IMR-90 (cell line): Measurements from ENCODE around the gene GOLIM4. TPM values are rescaled to one million over a fixed set of nuclear protein-coding genes. Genes with fewer than 3 reads are reported as not detected.

Experiments
- ATAC-seq: fragments of 200-7000 bp; cut with Tn5 transposase; 2 replicates; pipeline ENCODE4 v1.9.1; 2020; ENCODE audit warnings: low read depth, mild to moderate bottlenecking, moderate library complexity
- BruUV-seq: library from RNA; stranded (reverse); fragments of 400-500 nt; replicated peaks from 2 replicates; lab custom pipeline; 2021; lab: Mats Ljungman, UMichigan
- CTCF ChIA-PET: fragments of 300-600 bp; formaldehyde crosslinking; extraction: SDS; loops from one replicate; lab custom pipeline; 2021; ENCODE audit warnings: antibody characterized with exemption; lab: Yijun Ruan, JAX
- POLR2A ChIA-PET: fragments of 300-600 bp; sonication (Branson Sonifier 250); formaldehyde crosslinking; loops from one replicate; lab custom pipeline; 2022; ENCODE audit warnings: antibody characterized with exemption; ENCODE audit not compliant: unreplicated experiment; lab: Charles Lee
- DNase-seq: peaks from one replicate; pipeline ENCODE4 v3.0.0; 2013
- H2AFZ ChIP-seq: replicated peaks from 2 replicates; pipeline ENCODE3; 2013; ENCODE audit warnings: low read length, mild to moderate bottlenecking; ENCODE audit not compliant: poor library complexity
- H2AK5ac ChIP-seq: 2 replicates; pipeline ENCODE4 v1.6.1; 2013; ENCODE audit warnings: low read depth, low read length, inconsistent platforms
- H2AK9ac ChIP-seq: replicated peaks from 2 replicates; pipeline ENCODE3; 2013; ENCODE audit warnings: mild to moderate bottlenecking, low read depth, low read length, moderate library complexity; ENCODE audit not compliant: poor library complexity
- H2BK120ac ChIP-seq: 2 replicates; pipeline ENCODE4 v1.6.1; 2013; ENCODE audit warnings: low read depth, low read length, inconsistent platforms
- H2BK15ac ChIP-seq: 3 replicates; pipeline ENCODE4 v1.6.1; 2013; ENCODE audit warnings: low read depth, low read length, inconsistent platforms
- H2BK20ac ChIP-seq: 2 replicates; pipeline ENCODE4 v1.6.1; 2013; ENCODE audit warnings: low read depth, mild to moderate bottlenecking, inconsistent platforms, low read length, moderate library complexity
- H2BK5ac ChIP-seq: 2 replicates; pipeline ENCODE4 v1.6.1; 2013; ENCODE audit warnings: mild to moderate bottlenecking, low read depth, low read length, inconsistent platforms; ENCODE audit not compliant: poor library complexity, severe bottlenecking
- H3K14ac ChIP-seq: replicated peaks from 2 replicates; pipeline ENCODE4 v1.6.1; 2013; ENCODE audit warnings: low read depth, low read length, inconsistent platforms
- H3K18ac ChIP-seq: 2 replicates; pipeline ENCODE4 v1.6.1; 2013; ENCODE audit warnings: low read depth, low read length, control low read depth
- H3K23ac ChIP-seq: 2 replicates; pipeline ENCODE4 v1.6.1; 2013; ENCODE audit warnings: low read depth, low read length, inconsistent platforms
- H3K27ac ChIP-seq: 2 replicates; pipeline ENCODE4 v1.5.1; 2013; ENCODE audit warnings: mild to moderate bottlenecking, control low read depth, low read length; ENCODE audit not compliant: insufficient read depth
- H3K27me3 ChIP-seq: 2 replicates; pipeline ENCODE4 v1.6.1; 2013; ENCODE audit warnings: low read length; ENCODE audit not compliant: control insufficient read depth, insufficient read depth
- H3K36me3 ChIP-seq: 2 replicates; pipeline ENCODE4 v1.6.1; 2013; ENCODE audit warnings: low read length, mixed read lengths; ENCODE audit not compliant: control insufficient read depth, insufficient read depth
- H3K4ac ChIP-seq: 2 replicates; pipeline ENCODE4 v1.6.1; 2013; ENCODE audit warnings: low read depth, low read length, inconsistent platforms
- H3K4me1 ChIP-seq: 2 replicates; pipeline ENCODE4 v1.6.1; 2013; ENCODE audit warnings: low read length, mixed read lengths; ENCODE audit not compliant: control insufficient read depth, insufficient read depth
- H3K4me2 ChIP-seq: 2 replicates; pipeline ENCODE4 v1.6.1; 2013; ENCODE audit warnings: low read depth, mild to moderate bottlenecking, control low read depth, low read length, moderate library complexity
- H3K4me3 ChIP-seq: 2 replicates; pipeline ENCODE4 v1.5.1; 2013; ENCODE audit warnings: low read depth, mild to moderate bottlenecking, control low read depth, low read length, moderate library complexity; ENCODE audit not compliant: insufficient read depth
- H3K56ac ChIP-seq: 2 replicates; pipeline ENCODE4 v1.6.1; 2013; ENCODE audit warnings: low read length, inconsistent platforms; ENCODE audit not compliant: insufficient read depth; ENCODE audit errors: extremely low read depth
- H3K79me1 ChIP-seq, 2 experiments: 2 replicates each; pipeline ENCODE4 v1.6.1; 2013; ENCODE audit warnings: low read length in 2 of 2, inconsistent platforms in 1 of 2, low read depth in 1 of 2
- H3K9ac ChIP-seq: 2 replicates; pipeline ENCODE4 v1.6.1; 2013; ENCODE audit warnings: low read depth, low read length, control low read depth
- H3K9me1 ChIP-seq: 2 replicates; pipeline ENCODE4 v1.6.1; 2013; ENCODE audit warnings: low read length, inconsistent platforms; ENCODE audit not compliant: insufficient read depth
- H3K9me3 ChIP-seq: 2 replicates; pipeline ENCODE4 v1.6.1; 2013; ENCODE audit warnings: low read length; ENCODE audit not compliant: control insufficient read depth, insufficient read depth
- H4K20me1 ChIP-seq: 2 replicates; pipeline ENCODE4 v1.6.1; 2013; ENCODE audit warnings: low read length, inconsistent platforms; ENCODE audit not compliant: insufficient read depth
- H4K5ac ChIP-seq: 2 replicates; pipeline ENCODE4 v1.6.1; 2013; ENCODE audit warnings: mild to moderate bottlenecking, low read depth, low read length, control low read depth
- H4K8ac ChIP-seq, 2 experiments: 2 replicates each; pipeline ENCODE4 v1.6.1; 2013; ENCODE audit warnings: low read depth in 2 of 2, low read length in 2 of 2, control low read depth in 1 of 2, inconsistent platforms in 1 of 2
- H4K91ac ChIP-seq: 2 replicates; pipeline ENCODE4 v1.6.1; 2013; ENCODE audit warnings: low read depth, low read length, inconsistent platforms; ENCODE audit not compliant: insufficient read depth
- BHLHE40 ChIP-seq: fragments of 150-350 bp; IDR thresholded peaks from 2 replicates; pipeline ENCODE4 v1.6.1; 2016; ENCODE audit warnings: mild to moderate bottlenecking, low read depth, low read length
- CEBPB ChIP-seq: IDR thresholded peaks from 2 replicates; pipeline ENCODE4 v1.6.1; 2012; ENCODE audit warnings: low read depth, low read length, improper control_type of control experiment
- CHD1 ChIP-seq: IDR thresholded peaks from 2 replicates; pipeline ENCODE4 v1.6.1; 2012; ENCODE audit warnings: low read depth, low read length, improper control_type of control experiment
- FOS ChIP-seq: fragments of 150-350 bp; IDR thresholded peaks from 2 replicates; pipeline ENCODE4 v1.6.1; 2016; ENCODE audit warnings: low read depth, low read length
- MAFK ChIP-seq: IDR thresholded peaks from 2 replicates; pipeline ENCODE4 v1.6.1; 2012; ENCODE audit warnings: low read depth, low read length, improper control_type of control experiment
- MAZ ChIP-seq: IDR thresholded peaks from 2 replicates; pipeline ENCODE4 v1.6.1; 2012; ENCODE audit warnings: low read depth, mild to moderate bottlenecking, low read length, improper control_type of control experiment, moderate library complexity, borderline replicate concordance
- MXI1 ChIP-seq: IDR thresholded peaks from 2 replicates; pipeline ENCODE4 v1.6.1; 2012; ENCODE audit warnings: low read depth, mild to moderate bottlenecking, low read length, moderate library complexity, borderline replicate concordance
- NFE2L2 ChIP-seq: fragments of 150-350 bp; IDR thresholded peaks from 2 replicates; pipeline ENCODE4 v1.6.1; 2016; ENCODE audit warnings: low read depth, mild to moderate bottlenecking, low read length
- POLR2A ChIP-seq: IDR thresholded peaks from 2 replicates; pipeline ENCODE4 v1.6.1; 2012; ENCODE audit warnings: mild to moderate bottlenecking, low read depth, low read length
- RAD21 ChIP-seq: IDR thresholded peaks from 2 replicates; pipeline ENCODE4 v1.6.1; 2012; ENCODE audit warnings: low read length, improper control_type of control experiment
- RCOR1 ChIP-seq: IDR thresholded peaks from 2 replicates; pipeline ENCODE4 v1.6.1; 2012; ENCODE audit warnings: mild to moderate bottlenecking, low read length, improper control_type of control experiment; ENCODE audit not compliant: insufficient replicate concordance
- RFX5 ChIP-seq: IDR thresholded peaks from 2 replicates; pipeline ENCODE4 v1.8.0; 2012; ENCODE audit warnings: low read depth, mild to moderate bottlenecking, low read length, moderate library complexity
- SMC3 ChIP-seq: fragments of 150-350 bp; IDR thresholded peaks from 2 replicates; pipeline ENCODE4 v1.6.1; 2016; ENCODE audit warnings: low read depth, mild to moderate bottlenecking, antibody characterized with exemption, low read length, moderate library complexity
- dilution Hi-C: fragments of 300-500 bp; cut with HindIII; formaldehyde crosslinking; loops from one replicate; pipeline ENCODE4 v1.14.3; 2018; ENCODE audit warnings: low sequenced_read_pairs; ENCODE audit not compliant: unreplicated experiment
- in situ Hi-C: fragments of 300-500 bp; cut with MboI; formaldehyde crosslinking; loops from 3 replicates; pipeline ENCODE4 v1.14.3; 2019; ENCODE audit warnings: low sequenced_read_pairs, inconsistent platforms, mixed read lengths
- intact Hi-C: fragments of 100-400 bp; cut with micrococcal nuclease; formaldehyde crosslinking; loops from 2 replicates; pipeline ENCODE4 v1.10.0; 2022
- polyA plus RNA-seq, 3 experiments: library from polyadenylated mRNA; depleted of rRNA; stranded (reverse); fragments of >200 nt; gene quantifications; 2 replicates each; pipeline ENCODE4 v1.2.3, GENCODE V29; 2012; ENCODE audit warnings: low replicate concordance in 1 of 3
- total RNA-seq: library from RNA; depleted of rRNA; stranded (reverse); fragments of >200 nt; gene quantifications from 2 replicates; pipeline ENCODE4 v1.2.3, GENCODE V29; 2012
- TF ChIP-seq, protein P1 (sequence below): fragments of 150-350 bp; IDR thresholded peaks from 2 replicates; pipeline ENCODE4 v1.6.1; 2016; ENCODE audit warnings: low read depth, mild to moderate bottlenecking, low read length, moderate library complexity, borderline replicate concordance
- TF ChIP-seq, protein P2 (sequence below): conservative IDR thresholded peaks from 2 replicates; pipeline ENCODE4 v1.5.1; 2012; ENCODE audit warnings: mild to moderate bottlenecking, low read depth, low read length, improper control_type of control experiment
- TF ChIP-seq, protein P3 (sequence below): fragments of 150-350 bp; IDR thresholded peaks from 2 replicates; pipeline ENCODE4 v1.6.1; 2017; ENCODE audit warnings: mild to moderate bottlenecking, antibody characterized with exemption, low read length, low read depth

The GOLIM4 gene
- total and polyA plus RNA-seq, 2 of the 4 experiments (the other 2 are of a cell fraction), result 44.6 to 71.2 TPM

DNA sequence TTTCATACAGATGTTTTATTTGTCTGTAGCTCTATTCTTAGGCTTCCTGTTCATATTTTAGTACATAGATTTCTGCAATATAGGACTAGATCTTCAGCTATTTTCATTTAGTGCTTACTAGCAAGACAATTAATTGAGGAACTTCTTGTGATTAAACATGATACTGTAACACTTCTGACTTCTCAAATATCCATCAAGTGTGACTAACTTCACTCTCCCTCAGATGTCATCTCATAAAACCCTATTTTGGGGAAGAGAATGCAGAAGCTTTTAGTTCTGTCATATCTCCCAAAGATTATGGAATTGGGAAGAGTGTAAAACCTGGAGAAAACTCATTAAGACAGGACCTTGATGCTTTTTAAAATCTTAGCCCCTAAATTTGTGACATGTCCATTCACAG lies 28.6 kb upstream of the GOLIM4 start:
- dilution Hi-C loops (no loop called here), intact Hi-C loops (no loop called here), in situ Hi-C loops (no loop called here)
- TF ChIP-seq POLR2A (no peak), CEBPB (no peak), RAD21 (no peak), MAZ (no peak), MAFK (no peak), BHLHE40 (no peak), FOS (no peak), RFX5 (no peak), RCOR1 (no peak), CHD1 (no peak), MXI1 (no peak), SMC3 (no peak), NFE2L2 (no peak)
- TF ChIP-seq, protein P1, sequence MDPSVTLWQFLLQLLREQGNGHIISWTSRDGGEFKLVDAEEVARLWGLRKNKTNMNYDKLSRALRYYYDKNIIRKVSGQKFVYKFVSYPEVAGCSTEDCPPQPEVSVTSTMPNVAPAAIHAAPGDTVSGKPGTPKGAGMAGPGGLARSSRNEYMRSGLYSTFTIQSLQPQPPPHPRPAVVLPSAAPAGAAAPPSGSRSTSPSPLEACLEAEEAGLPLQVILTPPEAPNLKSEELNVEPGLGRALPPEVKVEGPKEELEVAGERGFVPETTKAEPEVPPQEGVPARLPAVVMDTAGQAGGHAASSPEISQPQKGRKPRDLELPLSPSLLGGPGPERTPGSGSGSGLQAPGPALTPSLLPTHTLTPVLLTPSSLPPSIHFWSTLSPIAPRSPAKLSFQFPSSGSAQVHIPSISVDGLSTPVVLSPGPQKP, result no peak
- TF ChIP-seq, protein P2, sequence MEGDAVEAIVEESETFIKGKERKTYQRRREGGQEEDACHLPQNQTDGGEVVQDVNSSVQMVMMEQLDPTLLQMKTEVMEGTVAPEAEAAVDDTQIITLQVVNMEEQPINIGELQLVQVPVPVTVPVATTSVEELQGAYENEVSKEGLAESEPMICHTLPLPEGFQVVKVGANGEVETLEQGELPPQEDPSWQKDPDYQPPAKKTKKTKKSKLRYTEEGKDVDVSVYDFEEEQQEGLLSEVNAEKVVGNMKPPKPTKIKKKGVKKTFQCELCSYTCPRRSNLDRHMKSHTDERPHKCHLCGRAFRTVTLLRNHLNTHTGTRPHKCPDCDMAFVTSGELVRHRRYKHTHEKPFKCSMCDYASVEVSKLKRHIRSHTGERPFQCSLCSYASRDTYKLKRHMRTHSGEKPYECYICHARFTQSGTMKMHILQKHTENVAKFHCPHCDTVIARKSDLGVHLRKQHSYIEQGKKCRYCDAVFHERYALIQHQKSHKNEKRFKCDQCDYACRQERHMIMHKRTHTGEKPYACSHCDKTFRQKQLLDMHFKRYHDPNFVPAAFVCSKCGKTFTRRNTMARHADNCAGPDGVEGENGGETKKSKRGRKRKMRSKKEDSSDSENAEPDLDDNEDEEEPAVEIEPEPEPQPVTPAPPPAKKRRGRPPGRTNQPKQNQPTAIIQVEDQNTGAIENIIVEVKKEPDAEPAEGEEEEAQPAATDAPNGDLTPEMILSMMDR, result no peak
- TF ChIP-seq, protein P3, sequence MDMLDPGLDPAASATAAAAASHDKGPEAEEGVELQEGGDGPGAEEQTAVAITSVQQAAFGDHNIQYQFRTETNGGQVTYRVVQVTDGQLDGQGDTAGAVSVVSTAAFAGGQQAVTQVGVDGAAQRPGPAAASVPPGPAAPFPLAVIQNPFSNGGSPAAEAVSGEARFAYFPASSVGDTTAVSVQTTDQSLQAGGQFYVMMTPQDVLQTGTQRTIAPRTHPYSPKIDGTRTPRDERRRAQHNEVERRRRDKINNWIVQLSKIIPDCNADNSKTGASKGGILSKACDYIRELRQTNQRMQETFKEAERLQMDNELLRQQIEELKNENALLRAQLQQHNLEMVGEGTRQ, result no peak
- H3K14ac ChIP-seq, result no peak overlapping the region
- H2AK9ac ChIP-seq, result no peak overlapping the region
- no peak overlapping the region for H3K4ac ChIP-seq
- no peak overlapping the region for H4K8ac ChIP-seq
- no peaks in the 10 kb centered on the region for H3K9me3 ChIP-seq
- H2BK5ac ChIP-seq, result no peak overlapping the region
- no peak overlapping the region for H3K18ac ChIP-seq
- no peaks in the 10 kb centered on the region for H4K20me1 ChIP-seq
- H3K56ac ChIP-seq, result no peak overlapping the region
- no peak overlapping the region for H3K4me3 ChIP-seq
- no peak overlapping the region for H2AFZ ChIP-seq
- ChIA-PET POLR2A (no interaction called here), CTCF (interaction anchor here (1.2 kb wide), 1 partner anchor 13 kb away, joined by 5 read pairs; no protein-coding TSS in a partner anchor)
- no peaks in the 10 kb centered on the region; the same call in 1 of the 2 replicates for H3K4me1 ChIP-seq
- H3K27ac ChIP-seq, result no peak overlapping the region
- no peak overlapping the region for H2AK5ac ChIP-seq
- no peak overlapping the region for H2BK120ac ChIP-seq
- no peaks in the 10 kb centered on the region for H3K79me1 ChIP-seq
- no TSS peak for BruUV-seq
- H2BK20ac ChIP-seq, result no peak overlapping the region
- H3K9me1 ChIP-seq, result no peaks in the 10 kb centered on the region
- no peaks in the 10 kb centered on the region for H3K27me3 ChIP-seq
- no peak overlapping the region for H4K5ac ChIP-seq
- no peak overlapping the region for H3K9ac ChIP-seq
- DNase-seq, result no peak
- H3K23ac ChIP-seq, result no peak overlapping the region
- H2BK15ac ChIP-seq, result no peak overlapping the region
- no peaks in the 10 kb centered on the region for H3K36me3 ChIP-seq
- H3K4me2 ChIP-seq, result no peak overlapping the region
- no peak for ATAC-seq
- no peak overlapping the region for H4K91ac ChIP-seq
